ENCODE results near the gene TMEM255B.
A peak's percentile ranks its signal among the peaks of the same experiment; 100 is the strongest.

TMEM255B gene

GRCh38 chr13:113806526-113806925, 47.5 kb downstream of the TMEM255B start:
- DNase-seq, result no peak

- DNase-seq, result no peak
Measured at GRCh38 chr13:113808058-113808834, 49.2 kb downstream of the TMEM255B start.

- DNase-seq, result no peak
Measured at GRCh38 chr13:113809934-113810333, 50.9 kb downstream of the TMEM255B start.

- DNase-seq, result no peak
Measured at GRCh38 chr13:113810640-113811039, 51.6 kb downstream of the TMEM255B start.

- no peak for DNase-seq
Measured at GRCh38 chr13:113811081-113811928, 52.3 kb downstream of the TMEM255B start.

GRCh38 chr13:113812178-113813040, 53.4 kb downstream of the TMEM255B start:
- no peak for DNase-seq

GRCh38 chr13:113813070-113813748, 54.2 kb downstream of the TMEM255B start:
- no peak for DNase-seq

- no peak for DNase-seq
Measured at GRCh38 chr13:113813749-113814434, 54.9 kb downstream of the TMEM255B start.

GRCh38 chr13:113814435-113814821, 55.4 kb downstream of the TMEM255B start:
- DNase-seq, result no peak

GRCh38 chr13:113815151-113816058, 56.4 kb downstream of the TMEM255B start:
- DNase-seq, result peak; percentile 16

GRCh38 chr13:113816254-113816929, 57.4 kb downstream of the TMEM255B start:
- DNase-seq, result no peak

GRCh38 chr13:113816946-113817859, 58.2 kb downstream of the TMEM255B start:
- DNase-seq, result peak; percentile 92

- no peak for DNase-seq
Measured at GRCh38 chr13:113817860-113818691, 59.0 kb downstream of the TMEM255B start.

- DNase-seq, result no peak
Measured at GRCh38 chr13:113818700-113819295, 59.8 kb downstream of the TMEM255B start.

GRCh38 chr13:113819341-113819730, 60.3 kb downstream of the TMEM255B start:
- no peak for DNase-seq

- DNase-seq, result no peak
Measured at GRCh38 chr13:113819731-113820715, 61.0 kb downstream of the TMEM255B start.
